ENCODE results near the gene MICAL1.
"Not testable (repeated sequence)": the region's sequence is repeated elsewhere in the genome, so short reads cannot be mapped to it uniquely, and the experiment has no call there.

MICAL1 gene

GRCh38 chr6:109477725-109478124 is 22.2 kb upstream of the MICAL1 start:
- no peak for DNase-seq (ENCODE audit: low read depth in 2 of 2)

- no peak for DNase-seq (ENCODE audit: low read depth in 2 of 2)
These were observed 21.6 kb upstream of the MICAL1 start for GRCh38 chr6:109477184-109477583.

DNA sequence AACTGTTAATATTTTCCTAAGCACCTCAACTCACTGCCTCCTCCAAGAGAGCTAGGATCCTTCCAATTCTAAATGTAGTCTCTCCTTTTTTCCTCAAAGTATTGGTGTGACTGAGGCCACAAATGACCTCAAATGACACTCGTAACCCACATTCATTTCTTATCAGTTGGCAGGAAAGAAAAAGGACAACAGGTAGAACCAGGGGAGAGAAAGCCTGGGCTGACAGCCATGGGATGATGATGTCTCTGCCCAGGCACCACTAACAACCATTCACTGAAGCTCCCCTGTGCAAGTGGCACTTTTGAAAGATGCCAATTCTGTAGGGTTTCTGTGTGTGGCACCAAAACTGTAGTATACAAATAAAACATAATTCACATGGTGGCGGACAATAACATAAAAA is 20.1 kb upstream of the MICAL1 start:
- no peak for DNase-seq (ENCODE audit: low read depth in 2 of 2)

GRCh38 chr6:109474995-109475394 is 19.4 kb upstream of the MICAL1 start:
- DNase-seq (ENCODE audit: low read depth in 2 of 2), result no peak

GRCh38 chr6:109473120-109473519 is 17.5 kb upstream of the MICAL1 start:
- DNase-seq (ENCODE audit: low read depth in 2 of 2), result no peak

DNA sequence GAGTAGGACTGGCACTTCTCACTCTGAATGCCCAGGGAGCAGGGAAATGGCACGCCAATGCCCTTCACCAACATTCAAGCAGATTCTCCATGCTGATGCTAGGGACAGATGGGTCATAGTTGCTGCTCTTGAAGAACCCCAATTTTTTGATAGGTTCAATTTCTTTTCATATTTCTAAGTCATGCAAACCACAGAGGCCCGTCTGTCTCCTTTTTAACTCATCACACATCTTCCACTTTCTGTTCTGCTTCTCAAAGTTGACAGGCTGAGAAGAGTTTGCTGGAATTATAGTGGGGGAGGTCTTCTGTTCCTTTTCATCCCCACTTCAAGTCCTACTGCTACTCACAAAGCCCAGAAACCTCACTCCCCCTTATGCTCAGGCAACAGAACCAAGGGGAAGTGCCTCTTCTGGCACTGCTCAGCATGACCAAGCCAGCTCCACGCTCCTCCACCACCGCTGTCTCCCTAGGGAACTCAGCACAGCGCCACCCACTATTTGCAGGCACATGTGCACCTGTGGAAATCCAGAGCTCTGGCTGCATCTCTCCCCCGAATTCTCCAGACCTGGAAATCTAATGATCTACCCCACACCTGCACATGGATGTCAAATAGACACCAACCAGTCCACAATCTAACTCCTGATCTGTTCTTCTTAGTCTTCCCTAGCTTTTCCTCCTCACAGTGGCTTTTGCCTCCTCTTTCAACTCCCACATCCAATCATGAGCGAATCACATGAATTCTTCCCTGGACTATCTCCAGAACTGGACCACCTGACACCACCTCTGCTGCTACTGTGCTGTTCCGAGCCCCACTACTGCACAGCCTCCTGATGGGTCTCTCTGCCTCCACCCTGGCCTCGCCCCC is 16.8 kb upstream of the MICAL1 start:
- no peak for DNase-seq (ENCODE audit: low read depth in 2 of 2)

DNA sequence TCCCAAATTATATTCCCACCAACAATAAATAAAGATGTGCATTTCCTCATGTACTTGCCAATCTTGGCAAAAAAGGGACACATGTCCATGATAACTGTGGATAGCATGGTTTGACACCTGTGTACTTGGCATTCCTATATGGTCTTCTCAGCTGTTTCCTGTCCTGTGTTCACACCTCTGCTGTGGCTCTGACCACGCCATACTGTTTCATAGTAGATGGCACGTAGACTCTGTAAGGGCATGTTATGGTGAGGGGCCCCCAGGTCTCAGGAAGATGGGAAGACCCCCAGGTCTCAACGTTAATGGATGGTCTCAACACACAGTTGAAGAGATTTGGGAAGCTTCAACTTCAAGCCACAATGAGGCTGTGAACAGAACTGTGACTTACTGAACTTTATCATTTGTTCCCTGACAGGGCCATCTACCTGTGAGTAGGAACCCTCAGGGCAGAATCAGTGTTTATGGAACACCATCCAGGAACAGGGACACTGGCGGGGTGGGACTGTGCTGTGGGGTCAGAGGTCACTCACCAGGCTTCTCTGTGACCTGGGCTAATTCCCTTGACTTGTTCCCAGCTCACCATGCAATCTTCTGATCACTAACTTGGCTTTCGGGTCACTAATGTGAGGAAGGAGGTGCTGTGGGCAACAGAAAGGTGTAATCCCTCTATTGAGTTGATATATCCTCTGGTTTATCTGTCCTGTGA is 15.7 kb upstream of the MICAL1 start:
- DNase-seq (ENCODE audit: low read depth in 2 of 2), result no peak

DNA sequence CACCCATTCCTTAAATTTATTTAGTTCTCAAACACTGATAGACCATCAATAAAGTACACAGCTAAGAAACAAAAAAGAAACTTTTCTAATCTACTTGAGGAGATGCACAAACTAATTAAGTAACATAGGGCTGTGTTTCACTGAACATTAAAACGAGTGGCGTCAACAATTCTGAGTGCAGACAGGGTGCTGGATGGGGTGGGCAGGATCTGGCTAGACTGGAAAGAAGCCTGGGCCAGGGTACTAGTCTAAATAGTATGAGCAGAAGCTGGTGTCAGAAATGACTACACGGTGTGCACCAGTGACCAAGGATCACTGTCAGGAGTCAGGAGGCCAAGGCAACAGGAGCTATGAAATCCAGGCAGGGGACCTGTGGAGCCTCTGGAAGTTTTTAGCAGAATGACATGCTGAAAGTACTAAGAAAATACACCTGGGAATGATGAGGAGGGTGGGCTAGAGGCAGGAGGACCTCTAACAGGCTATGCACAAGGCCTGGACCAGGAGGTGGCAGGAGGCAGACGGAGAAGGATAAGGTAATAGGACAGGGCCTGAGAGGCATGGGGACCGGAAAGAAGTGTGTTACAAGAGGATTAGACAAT is 14.1 kb upstream of the MICAL1 start:
- DNase-seq (ENCODE audit: low read depth in 2 of 2), result no peak

- no peak for DNase-seq (ENCODE audit: low read depth in 2 of 2)
These were observed 12.1 kb upstream of the MICAL1 start for GRCh38 chr6:109467696-109468095.

- no peak for DNase-seq (ENCODE audit: low read depth in 2 of 2)
These were observed 10.8 kb upstream of the MICAL1 start for GRCh38 chr6:109466212-109466923.

DNA sequence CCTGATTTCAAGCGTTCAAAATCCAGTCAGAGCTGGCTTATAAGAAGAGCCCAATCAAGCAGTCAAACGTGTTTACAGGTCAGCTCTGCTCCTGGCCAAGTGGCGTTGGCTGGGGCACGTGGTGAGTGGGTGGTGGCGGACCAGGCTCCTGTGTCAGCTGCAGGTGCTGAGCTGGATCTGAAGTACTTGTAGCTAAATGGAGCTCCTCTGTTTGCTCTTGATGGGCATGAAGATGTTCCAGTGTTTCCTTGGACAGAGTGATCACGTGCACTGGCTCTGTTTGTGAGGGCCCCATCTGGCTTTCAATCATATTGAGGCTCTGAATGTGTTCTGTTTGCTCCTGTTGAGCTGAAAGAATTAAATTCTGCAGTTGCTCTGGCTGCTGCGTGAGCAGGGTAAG is 10.2 kb upstream of the MICAL1 start:
- DNase-seq (ENCODE audit: low read depth in 2 of 2), result no peak

DNA sequence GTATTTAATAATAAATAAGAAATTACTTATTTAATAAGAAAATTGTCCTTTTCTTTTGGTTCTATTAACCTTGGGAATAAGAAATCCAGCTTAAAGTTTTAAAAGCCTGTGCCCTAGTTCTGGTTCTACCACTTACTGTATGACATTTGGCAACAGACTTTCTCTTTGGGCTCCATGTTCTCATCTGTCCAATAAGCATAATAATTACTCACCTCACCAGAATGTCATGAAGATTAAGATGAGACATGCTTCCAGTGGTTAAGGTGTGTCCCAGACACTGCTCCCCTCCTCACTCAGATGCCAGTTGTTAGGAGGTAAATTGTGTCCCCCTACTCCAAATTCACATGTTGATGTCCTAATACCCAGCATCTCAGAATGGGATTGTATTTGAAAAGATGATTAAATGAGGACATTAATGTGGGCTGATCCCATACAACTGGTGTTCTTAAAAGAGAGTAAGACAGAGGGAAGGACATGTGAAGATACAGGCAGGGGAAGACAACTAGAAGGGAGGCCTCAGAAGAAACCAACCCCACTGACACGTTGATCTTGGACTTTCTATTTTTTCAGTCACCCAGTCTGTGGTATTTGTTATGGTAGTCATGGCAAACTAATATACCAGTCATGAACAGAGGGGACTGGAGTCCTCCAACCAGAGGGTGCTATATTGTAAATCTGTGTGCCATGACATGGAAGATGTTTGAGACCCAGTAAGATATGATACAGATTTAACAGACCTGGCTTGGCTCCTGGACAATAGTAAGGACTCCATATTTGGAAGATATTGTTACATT is 6.4 kb upstream of the MICAL1 start:
- DNase-seq (ENCODE audit: low read depth in 2 of 2), result no peak

- DNase-seq (ENCODE audit: low read depth in 2 of 2), result not testable (repeated sequence)
These were observed 5.6 kb upstream of the MICAL1 start for GRCh38 chr6:109461205-109461604.

DNA sequence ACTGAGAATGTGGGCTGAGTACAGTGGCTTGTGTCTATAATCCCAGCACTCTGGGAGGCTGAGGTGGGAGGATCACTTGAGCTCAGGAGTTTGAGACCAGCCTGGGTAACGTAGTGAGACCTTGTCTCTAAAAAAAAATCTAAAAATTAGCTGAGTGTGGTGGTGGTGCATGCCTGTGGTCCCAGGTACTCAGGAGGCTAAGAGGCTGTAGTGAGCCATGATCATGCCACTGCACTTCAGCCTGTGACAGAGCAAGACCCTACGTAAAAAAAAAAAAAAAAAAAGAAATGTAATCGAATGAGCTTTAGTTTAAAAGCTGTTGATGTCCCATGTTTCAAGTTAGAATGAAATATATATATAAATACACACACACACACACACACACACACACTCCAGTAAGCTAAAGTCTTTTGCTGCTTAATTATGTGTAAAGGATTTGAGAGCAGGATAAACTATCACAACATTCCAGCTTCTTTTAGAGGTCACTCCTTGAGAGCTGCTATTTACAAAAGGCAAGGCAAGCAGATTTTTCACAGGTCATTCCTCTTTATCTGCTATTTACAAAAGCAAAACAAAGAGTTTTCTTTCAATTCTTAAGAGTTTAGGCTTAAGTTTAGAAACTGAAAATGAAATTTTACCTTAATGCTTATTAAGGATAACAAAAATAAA is 4.7 kb upstream of the MICAL1 start:
- no peak for DNase-seq (ENCODE audit: low read depth in 2 of 2)

DNA sequence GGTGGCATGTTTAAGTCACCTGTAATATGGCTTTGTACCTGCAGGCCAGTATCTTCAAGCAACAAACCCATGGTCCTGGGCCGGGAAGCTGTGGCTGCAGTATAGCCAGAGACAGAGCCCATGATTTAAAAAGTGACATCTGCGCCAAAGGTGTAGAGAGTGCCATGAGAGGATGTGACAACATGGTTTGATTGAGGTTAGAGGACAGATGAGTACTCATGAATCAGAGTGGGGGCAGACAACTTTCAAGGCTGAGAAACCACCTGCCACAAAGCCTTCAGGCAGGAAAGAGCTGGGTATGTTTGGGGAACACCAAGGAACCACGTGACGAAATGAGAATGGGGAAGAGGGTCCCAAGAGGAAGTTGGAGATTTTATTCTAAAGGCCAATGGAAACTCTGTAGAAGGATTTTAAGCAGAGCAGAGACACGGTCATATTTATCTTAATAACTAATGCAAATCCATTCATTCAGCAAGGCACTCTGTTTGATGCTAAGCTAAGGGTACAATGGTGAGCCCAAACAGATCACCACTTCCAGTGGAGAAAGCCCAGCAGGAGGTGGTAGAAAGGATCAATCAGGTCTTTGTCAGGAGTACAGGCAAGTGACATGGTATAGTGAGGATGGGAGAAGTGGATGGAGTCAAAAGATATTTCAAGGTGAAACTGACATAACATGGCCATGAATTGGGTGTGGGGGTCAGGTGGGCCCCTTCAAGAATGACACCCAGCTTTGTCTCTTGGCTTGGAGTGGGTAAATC is 3.4 kb upstream of the MICAL1 start:
- no peak for DNase-seq (ENCODE audit: low read depth in 2 of 2)

- no peak for DNase-seq (ENCODE audit: low read depth in 2 of 2)
These were observed 2.0 kb upstream of the MICAL1 start for GRCh38 chr6:109457562-109457996.

GRCh38 chr6:109456710-109457561 is 1.4 kb upstream of the MICAL1 start:
- no peak for DNase-seq (ENCODE audit: low read depth in 2 of 2)

DNA sequence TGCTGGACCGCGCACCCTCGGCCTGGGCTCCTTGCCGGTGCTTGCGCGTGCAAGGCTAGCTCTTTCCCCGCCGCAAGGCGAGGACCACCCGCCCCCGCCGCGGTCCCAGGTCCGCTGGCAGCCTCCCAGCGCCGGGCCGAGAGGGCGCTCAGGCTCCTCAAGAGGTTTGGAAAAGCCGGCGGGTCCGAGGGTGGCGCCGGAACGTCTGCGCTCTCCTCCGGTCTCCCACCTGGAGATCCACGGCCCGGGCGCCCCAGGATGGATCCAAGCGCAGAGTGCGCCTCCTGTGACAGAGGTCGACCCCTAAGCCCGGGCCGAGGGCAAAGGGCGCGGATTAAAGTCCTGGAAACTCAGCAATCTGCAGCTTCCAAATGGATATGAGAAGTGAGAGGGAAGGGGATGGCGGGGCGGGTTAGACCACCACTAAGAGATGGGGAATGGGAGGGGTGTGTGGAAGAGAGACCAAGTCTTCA is 575 bp upstream of the MICAL1 start:
- DNase-seq (ENCODE audit: low read depth in 2 of 2), result no peak
